GM18870 (cell line): ENCODE results near the gene IQCH.
"Not testable (repeated sequence)": the region's sequence is repeated elsewhere in the genome, so short reads cannot be mapped to it uniquely, and the experiment has no call there.

Experiments
- ATAC-seq: cut with Tn5 transposase; IDR thresholded peaks from one replicate; pipeline ENCODE4 v1.9.1; 2021; ENCODE audit warnings: moderate library complexity; ENCODE audit not compliant: unreplicated experiment

IQCH gene

DNA sequence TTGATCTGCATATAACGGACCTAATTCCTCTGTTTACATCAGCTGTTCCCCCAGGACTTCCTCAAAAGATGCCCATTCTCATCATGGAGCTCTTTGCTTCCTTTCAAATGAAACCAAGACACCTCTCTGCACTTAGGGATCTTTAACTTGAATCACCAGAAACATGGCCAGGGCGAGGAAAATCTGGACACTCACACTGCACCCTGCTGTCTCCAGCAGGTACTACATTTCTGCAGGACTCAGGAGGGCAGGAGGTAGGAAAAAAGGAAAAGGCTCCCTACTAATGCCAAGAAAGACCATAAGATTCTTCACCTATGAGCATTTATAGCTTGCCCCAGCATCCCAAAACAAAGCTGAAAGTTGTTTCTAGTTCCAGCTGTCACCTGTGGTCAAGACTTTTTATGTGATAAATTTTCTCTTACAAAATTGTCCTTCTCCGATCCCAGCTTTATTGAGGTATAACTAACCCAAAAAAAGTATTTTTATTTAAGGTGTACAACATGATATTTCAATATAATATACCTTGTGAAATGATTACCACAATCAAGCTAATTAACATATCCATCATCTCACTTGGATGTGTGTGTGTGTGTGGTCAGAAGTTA is 179.0 kb downstream of the IQCH start:
- no peak for ATAC-seq

DNA sequence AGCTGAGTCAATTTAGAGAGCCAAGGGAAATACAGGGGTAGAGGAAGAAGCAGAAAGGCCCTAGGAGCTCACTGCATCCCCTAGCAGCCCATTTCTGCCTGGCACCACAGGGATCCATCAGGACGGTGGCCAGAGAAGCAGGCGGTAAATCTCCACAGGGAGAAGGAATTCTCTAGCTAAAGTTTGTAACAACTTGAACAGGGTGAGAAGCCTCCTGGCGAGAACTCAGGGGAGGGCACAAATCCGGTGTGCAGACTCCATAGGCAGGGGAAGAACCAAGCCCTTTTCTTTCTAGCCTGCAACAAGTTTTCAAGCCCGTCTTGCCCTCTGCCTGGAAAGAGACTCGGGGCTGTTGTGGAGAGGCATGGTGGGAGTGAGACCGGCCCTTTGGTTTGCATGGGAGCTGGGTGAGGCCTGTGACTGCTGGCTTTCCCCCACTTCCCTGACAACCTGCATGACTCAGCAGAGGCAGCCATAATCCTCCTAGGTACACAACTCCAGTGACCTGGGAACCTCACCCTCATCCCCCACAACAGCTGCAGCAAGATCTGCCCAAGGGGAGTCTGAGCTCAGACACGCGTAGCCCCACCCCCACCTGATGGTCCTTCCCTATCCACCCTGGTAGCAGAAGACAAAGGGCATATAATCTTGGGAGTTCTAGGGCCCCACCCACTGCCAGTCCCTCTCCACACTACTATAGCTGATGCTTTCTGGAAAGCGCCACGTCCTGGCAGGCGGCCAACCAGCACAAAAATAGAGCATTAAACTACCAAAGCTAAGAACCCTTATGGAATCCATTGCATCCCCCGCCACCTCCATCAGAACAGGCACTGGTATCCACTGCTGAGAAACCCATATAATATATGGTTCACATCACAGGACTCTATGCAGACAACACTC is 182.0 kb downstream of the IQCH start:
- not testable (repeated sequence) for ATAC-seq

DNA sequence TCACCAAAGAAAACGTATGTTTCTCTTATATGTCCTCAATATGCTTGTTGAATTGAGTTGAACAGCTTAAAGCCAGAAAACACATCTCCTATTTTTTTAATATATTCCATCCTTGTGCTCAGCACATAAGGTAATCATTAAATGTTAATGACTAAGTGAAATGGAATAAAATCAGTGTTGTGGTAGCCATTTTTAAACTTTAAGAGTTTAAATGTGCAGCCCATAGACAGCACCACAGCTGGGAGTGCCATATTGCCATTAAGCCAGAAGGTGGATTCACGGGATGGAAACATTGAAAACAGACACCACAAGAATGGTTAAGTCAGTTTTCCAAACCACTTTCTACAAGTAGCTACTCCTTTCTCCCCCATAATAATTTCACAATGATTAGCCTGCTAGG is 189.5 kb downstream of the IQCH start:
- no peak for ATAC-seq

DNA sequence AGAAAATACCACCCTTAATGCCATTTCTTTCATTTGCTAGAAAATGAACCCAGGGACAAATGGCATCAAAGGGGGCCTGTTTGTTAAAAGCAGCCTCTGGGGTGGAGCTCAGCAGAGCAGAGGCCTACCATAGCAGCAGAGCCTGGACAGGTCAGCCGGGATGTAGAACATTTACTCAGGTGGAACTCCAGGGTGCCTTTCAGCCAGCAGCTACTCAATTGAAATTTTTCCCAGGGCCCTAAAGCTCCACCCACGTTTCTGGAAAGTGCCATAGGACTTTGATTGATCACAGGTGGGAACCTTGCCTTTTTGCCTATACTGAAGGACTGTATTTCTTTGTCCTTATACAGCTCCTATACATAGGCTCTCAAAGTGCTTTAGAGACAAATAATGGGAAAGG is 191.9 kb downstream of the IQCH start:
- ATAC-seq, result no peak

DNA sequence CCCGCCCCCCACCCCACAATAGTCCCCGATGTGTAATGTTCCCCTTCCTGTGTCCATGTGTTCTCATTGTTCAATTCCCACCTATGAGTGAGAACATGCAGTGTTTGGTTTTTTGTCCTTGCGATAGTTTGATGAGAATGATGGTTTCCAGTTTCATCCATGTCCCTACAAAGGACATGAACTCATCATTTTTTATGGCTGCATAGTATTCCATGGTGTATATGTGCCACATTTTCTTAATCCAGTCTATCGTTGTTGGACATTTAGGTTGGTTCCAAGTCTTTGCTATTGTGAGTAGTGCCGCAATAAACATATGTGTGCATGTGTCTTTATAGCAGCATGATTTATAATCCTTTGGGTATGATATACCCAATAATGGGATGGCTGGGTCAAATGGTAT is 193.8 kb downstream of the IQCH start:
- not testable (repeated sequence) for ATAC-seq

DNA sequence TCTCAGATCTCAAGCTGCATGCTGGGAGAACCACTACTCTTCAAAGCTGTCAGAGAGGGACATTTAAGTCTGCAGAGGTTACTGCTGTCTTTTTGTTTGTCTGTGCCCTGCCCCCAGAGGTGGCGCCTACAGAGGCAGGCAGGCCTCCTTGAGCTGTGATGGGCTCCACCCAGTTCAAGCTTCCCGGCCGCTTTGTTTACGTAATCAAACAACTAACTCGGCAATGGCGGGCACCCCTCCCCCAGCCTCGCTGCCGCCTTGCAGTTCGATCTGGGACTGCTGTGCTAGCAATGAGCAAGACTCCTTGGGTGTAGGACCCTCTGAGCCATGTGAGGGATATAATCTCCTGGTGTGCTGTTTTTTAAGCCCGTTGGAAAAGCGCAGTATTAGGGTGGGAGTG is 199.1 kb downstream of the IQCH start:
- ATAC-seq, result not testable (repeated sequence)

DNA sequence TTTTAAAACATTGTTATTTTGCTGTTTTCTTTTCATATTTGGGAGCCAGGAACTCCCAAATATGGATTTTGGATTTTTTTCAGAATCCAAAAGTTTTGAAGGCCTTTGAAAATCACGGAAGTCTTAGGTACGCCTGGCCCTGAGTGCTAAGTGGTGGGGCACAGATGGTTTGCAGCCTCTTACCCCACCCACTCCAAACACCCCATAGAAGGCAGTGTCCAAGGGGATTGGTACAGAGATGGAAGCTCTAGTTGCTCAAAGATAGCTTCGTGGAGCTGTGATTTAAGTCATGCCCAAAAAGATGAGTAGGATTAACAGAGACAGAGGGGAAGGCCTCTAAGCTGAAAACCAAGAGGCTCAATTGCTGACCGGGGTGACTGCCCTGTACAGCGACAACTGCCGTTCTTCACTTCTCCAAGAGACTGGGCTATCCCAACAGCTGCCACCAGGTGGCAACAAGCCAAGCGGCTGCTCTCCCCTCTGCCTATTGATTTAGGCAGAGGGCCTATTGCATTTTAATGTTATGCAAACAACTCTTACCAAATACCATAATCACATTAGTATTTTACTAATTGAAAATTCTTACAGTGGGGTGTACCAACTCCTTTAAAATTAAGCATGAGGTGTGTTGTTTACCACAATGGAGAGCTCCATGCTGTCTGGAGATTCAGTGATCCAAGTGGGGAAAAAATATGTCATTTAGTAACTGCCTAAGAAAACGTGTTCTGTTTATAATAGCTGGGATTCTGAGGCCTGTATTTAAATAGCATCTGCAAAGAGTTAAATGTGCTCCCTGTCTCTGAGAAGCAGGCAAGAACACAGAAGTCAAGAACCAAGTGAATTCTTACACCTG is 202.3 kb downstream of the IQCH start:
- no peak for ATAC-seq

DNA sequence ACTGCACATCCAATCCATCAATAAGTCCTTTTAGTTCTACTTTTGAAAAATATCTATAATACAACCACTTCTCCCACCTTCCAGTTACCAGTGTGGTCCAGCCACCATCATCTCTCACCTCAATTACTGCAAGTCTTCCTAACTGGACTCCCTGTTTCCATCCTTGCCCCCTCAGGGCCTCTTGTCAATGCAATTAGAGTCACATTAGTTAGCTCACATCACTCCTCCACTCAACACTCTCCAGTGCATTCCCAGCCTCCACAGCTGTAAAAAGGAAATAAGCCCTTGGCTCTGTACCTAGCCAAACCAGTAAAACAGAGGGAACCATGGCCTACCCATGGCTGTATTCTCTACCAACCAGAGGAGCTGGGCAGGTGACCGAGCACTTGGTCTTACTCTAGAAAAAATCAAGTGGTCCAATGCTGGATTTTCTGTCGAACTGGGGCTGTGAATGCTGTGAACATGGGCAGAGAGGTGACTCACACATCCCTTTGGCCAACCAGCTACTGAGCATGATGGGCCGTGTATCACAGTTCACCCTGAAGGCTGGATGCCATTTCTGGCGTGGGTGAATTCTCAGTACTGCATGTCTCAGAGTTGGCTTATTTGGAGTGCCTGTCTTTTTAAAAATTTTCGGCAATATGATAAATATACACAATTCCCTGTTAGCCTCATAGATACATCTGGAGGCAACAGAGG is 203.9 kb downstream of the IQCH start:
- no peak for ATAC-seq

DNA sequence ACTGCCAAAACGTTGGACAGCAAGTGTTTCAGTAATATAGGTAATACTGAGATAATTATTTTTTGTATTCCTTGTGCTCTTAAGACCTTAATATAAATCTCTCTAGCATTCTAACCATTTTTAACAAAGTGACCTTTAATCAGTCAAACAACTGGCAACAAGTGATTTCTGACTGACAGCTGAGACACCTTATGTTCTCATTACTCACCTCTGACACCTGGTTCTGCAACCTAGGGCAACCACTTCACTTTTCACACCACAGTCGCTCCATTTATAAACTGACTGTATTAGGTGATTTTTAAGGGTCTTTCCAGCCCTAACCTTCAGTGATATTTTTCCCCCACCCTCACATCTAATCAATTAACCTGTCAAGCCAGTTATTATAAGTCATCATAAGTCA is 205.9 kb downstream of the IQCH start:
- no peak for ATAC-seq

DNA sequence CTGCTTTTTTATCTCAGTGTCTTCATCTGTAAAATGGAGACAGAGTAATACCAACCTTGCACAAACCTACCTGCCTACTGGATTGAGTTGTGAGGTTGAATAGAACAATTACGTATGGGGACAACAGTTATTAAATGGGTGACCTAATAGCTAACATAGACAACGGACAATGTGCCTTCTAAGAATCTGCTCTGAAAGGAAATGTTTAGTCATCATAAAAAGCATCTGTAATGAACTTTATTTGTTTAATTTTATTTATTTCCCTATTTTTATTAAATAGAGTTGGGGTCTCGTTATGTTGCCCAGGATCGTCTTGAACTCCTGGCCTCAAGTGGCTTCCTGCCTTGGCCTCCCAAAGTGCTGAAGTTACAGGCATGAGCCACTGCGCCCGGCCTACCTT is 207.1 kb downstream of the IQCH start:
- ATAC-seq, result no peak

DNA sequence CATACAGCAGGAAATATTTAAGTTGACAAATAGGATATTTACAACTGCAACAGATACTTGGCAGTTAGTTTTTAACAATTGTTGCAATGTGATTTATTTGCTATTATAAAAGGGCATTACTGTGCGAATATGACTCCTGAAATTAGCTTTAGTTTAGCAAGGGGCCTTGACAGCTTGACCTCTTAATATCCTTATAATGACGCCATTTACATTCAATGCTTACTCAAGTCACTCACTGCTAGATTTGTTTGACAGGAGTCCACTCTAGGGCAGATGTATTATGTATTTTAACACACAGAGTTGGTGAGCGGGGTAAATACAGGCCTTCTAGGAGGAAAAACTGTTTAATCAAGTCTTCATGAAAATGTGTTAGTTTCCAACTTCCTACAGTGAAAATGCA is 208.3 kb downstream of the IQCH start:
- no peak for ATAC-seq

DNA sequence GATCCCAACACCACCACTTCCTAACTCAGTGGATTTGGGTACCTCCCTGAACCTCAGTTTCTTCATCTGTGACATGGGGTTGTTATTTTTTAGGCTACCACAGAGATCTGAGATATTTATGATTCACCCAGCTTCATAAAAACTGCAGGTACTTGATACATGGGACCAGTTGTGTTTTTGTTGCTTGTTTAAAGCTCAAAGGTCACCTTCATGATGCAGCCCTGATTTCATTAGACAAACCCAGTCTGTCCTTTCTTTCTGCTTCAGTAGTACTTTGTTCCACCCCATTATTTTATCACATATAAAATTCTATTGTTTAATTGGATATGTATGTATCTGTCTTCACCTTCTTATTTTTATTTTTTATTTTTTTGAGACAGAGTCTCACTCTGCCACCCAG is 208.9 kb downstream of the IQCH start:
- ATAC-seq, result no peak

DNA sequence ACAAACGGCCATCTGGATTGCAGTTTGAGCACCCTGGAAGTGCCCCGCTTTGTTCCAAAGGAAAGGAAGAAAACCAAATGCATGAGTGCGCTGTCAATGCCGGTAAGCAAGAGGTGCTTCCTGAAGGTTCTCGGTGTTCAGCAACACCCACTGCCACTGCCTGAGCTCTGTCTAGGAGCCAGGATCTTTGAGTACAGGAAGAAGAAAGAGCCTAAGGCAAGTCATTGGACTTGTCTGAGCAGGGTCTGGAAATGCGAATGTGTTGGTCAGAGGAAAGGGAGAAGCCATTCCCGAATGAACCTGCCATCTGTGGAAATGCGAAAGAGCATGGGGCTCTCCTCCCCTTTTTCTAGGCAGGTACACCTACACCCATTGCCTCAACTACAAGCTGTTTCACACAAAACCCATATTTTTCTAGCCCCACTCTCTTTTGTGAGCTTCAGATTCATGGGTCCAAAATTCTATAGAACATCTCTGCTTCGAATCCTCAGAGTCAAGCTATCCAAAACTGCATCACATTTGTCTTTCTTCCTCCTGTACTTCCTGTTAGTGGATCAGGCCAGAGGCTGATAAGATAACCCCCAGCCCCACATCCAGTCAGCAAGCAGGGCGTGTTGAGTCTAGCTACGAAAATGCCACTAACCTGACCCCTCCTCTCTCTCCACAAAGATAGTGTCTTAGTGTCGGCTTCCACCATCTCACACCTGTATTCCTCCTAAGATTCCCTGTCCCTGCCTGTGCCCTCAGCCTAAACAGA is 210.8 kb downstream of the IQCH start:
- ATAC-seq, result no peak

DNA sequence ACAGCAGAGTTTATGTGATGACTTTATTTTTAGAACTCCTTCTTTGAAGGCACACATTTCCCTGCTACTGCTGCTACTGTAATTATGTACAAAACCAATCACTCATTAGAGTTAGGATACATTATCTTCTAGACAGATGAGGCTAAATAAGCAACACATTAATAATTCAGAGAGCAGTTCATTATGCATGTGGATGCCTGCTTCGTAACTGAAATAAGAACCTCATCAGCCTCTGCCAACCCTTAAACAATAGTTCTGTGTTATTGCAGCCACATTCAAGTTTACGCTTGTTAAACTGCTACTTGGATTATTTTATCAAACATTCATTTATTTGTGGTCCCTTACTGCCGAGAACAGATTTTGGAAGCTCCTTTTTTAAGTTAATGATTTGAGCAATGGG is 213.8 kb downstream of the IQCH start:
- ATAC-seq, result no peak

DNA sequence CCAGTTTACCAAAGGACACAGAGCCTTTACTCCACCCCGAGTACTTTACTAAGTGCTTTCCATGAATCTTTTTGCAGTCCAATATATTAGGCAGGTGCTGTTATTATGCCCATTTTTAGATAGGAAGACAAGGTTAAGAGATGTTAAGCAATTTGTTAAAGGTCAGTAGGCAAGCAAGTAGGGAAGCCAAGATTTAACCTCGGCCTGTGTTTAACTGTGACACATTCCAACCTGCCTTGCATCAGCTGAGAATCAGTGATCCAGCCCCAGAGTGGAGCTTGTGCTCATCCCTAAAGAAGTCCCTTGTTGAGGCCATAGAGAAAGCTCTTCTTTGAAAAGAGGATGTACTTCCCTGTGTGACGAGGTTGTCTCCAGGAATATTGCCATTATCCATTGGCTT is 215.1 kb downstream of the IQCH start:
- no peak for ATAC-seq

DNA sequence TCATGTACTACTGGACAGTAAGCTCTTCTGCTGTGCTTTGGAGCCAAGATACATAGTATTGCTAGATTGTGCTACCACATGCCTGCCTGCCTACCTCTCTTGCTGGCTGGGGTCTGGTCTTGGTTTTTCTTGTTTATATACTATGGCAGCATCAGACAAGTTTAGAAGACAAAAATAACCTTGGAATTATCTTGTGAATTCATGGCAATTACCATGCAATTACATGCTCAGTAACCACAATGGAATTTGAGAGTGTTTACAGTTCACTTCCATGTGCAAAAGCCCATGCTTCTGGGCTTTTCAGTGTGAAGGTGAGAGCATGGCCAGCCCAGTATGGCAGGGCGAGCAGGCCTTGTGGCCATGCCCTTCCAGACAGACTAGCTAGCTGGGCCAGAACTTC is 218.4 kb downstream of the IQCH start:
- no peak for ATAC-seq

DNA sequence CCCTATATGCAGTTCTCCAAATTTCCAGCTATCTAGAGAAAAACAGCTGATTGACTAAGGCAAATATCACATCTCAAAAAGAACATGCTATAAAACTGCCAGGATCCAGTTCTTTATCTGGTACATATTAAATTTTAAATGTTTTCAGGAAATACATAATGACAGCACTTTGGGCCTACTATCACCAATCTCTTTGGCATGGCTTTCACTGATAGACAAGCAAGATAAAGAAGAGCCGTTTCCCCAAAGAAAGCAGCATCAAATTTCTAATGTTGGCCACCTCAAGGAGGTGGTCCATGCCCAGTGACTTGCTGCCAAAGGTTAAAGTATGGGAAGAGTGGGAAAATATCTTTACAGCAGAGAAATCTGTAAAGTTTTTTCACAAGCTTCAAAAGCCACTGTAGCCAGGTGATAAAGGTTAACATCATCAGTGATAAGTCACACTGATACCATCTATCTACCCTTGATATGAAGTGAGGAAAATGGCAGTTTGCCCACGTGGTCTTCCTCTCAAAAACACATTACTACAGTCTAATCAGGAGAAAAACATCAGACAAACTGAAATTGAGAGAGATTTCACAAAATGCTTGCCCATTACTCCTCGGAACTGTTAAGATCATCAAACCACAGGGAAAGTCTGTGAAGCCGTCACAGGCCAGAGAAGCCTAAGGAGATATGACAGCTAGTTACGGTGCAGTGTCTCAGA is 220.0 kb downstream of the IQCH start:
- no peak for ATAC-seq

DNA sequence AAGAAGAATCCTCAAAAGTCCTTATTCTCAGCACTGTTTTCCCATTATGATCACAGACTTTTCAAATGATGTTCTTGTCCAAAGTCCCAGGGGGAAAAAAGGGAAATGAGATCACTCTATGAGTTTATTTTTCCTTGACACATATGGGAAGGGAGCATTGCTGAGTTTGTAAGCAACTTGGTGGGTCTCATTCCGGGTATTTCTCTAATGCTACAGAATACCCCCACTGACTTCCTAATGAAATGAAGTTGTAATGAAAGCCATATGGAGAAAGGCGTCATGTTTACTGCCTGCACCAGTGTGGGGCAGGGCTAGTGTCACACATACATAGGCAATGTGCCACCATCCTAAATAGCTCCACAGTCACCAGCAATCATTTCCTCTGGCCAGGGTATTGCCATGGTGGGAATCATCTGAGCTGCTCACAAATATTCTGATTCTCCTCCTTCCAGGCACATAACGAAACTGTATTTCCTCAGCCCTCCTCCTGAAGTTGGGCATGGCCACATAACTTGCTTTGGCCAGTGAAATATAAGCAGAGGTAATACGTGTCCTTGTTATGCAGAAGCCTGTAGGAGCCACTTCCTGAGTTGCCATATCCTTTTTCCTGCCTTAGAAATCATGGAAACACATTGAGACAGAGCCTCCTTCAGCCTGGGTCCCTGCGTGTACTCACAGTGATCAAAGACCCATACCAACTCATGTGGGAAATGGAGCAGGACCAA is 225.4 kb downstream of the IQCH start:
- no peak for ATAC-seq

DNA sequence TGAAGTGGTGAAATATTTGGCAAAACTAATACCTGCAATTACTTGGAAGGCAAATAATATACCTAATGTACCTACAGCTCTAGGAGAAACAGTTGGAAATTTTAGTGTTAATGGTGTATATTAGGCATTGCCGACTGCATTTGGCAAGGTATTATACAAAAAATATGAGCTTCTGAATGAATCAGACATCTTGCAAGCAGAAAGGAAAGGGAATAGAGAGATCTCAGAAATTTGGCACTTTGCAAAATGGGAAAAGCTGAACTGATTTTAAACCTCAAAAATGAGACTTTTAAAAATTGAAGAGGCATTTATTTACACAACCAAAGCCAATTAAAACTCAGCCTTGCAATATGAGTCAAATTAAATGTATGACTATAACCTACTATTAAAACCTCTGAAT is 226.2 kb downstream of the IQCH start:
- no peak for ATAC-seq
